Hematopoietic multipotent progenitor cell treated with erythropoietin and hydrocortisone succinate and interleukin-3 and kit ligand, for 6 days (in vitro differentiated cells): ENCODE measurements around the gene ARFGEF2.
"Not testable (repeated sequence)": the region's sequence is repeated elsewhere in the genome, so short reads cannot be mapped to it uniquely, and the experiment has no call there.

ENCODE experiments used
- DNase-seq: peaks from one replicate; pipeline ENCODE4 v3.0.0-alpha.2; 2015

ARFGEF2 gene

DNA sequence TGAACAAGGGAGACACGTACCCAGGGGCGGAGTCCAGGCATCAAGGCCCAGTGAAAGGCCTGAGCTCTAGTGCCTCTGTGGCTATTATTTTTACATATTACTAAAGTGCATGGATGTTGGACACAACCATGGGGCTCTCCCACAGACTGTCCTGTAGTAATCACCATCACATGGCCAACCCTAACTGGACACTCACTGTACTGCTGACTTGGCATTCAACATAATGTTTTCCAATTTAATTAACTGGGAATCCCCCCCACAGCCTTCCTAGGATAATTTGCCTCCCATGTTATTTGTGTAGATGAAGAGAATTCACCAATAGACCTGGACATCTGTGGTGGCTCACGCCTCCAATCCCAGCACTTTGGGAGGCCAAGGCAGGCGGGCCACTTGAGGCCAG, 34.5 kb downstream of the ARFGEF2 start:
- DNase-seq, result no peak

DNA sequence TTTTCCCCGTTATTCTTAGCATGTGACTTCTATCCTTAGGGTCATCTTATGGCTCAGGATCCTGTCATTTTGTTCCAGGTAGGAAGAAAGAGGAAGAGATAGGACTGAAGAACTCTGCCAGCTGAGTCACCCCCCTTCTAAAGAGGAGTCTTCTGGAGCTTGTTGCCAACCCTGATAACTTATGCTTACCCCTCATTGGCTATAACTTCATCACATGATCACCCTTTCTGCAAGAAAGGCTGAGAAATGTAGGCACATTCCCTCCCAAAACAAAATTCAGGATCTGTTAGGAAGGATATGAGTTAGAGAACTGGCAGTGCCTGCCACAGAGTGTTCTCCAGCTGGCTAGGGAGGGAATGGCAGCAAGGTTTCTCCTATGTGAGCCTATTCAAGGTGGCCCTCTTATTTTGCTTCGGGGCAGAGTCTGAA, 35.6 kb downstream of the ARFGEF2 start:
- peak; percentile 27 for DNase-seq

DNA sequence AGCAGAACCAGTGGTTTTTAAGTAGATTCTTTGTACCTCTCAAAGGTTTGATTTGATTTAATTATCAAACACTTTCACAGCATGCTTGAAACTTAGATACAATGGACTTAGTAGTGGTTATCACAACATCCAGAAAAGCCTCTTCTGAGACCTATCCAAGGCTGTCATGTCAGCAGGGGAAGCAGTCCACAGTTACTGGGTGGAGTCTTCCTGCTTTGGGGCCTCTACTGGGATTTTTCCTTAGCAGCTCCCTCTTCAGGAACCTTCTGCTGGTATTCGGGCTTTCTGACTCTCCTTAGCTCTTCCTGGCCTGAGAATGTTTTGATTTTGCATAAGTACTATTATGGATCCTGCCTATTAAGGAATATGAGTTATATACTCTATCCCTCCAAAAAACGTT, 36.0 kb downstream of the ARFGEF2 start:
- peak; percentile 19 for DNase-seq

DNA sequence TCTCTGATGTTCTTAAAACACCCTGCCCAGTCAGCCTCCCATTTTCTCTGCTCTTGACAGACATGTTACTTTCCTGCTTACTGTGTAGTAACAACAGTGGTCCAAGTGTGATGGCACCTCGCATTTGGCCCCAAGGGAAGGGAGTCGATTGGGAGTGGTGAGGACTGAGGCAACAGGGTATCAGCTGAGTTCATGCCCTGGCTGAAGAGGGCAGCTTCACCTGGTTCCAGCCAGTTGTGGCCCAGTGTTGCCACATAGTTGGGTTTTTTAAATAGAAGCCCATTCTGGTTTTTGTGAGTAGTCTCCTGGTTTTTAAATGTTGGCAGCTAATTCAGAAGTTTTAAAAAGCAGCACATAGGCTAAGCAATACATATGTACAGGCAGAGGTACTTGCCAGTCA, 37.2 kb downstream of the ARFGEF2 start:
- no peak for DNase-seq

DNA sequence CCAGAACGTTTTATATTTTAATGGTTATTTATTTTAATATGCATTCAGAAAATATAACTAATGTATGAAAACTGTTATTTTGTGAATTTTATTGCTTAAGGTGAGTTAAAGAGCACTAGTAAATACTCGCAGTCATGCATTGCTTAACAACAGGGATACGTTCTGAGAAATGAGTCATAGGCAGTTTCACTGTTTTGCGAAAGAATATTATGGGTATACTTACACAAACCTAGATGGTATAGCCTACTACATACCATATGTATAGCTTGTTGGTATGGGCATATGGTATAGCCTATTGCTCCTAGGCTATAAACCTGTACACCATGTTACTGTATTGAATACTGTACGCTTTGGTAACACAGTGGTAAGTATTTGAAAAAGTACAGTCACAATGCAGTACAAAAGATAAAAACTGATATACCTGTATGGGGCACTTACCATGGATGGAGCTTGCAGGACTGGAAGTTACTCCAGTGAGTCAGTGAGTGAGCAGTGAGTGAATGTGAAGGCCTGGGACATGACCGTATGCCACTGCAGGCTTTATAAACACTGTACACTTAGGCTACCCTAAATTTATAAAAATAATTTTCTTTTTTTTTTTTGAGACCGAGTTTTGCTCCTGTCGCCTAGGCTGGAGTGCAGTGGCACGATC, 38.5 kb downstream of the ARFGEF2 start:
- DNase-seq, result no peak

DNA sequence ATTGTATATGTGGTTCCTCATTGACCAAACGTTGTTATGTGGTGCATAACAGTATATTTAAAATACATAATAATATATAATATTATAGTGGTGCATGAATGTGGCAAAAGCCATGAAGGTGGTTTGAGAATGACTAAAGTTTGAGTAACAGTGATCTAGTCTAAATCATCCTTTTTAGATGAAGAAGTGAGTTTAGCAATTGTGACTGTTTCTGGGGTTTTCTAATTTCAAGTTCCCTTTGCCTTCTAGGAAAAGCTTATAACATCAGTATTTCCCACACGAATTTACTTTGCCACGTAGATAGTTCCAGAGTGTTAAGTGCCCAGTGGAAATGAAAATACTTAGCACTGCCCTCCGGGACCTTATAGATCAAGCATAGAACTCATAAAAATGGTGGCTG, 40.9 kb downstream of the ARFGEF2 start:
- no peak for DNase-seq

DNA sequence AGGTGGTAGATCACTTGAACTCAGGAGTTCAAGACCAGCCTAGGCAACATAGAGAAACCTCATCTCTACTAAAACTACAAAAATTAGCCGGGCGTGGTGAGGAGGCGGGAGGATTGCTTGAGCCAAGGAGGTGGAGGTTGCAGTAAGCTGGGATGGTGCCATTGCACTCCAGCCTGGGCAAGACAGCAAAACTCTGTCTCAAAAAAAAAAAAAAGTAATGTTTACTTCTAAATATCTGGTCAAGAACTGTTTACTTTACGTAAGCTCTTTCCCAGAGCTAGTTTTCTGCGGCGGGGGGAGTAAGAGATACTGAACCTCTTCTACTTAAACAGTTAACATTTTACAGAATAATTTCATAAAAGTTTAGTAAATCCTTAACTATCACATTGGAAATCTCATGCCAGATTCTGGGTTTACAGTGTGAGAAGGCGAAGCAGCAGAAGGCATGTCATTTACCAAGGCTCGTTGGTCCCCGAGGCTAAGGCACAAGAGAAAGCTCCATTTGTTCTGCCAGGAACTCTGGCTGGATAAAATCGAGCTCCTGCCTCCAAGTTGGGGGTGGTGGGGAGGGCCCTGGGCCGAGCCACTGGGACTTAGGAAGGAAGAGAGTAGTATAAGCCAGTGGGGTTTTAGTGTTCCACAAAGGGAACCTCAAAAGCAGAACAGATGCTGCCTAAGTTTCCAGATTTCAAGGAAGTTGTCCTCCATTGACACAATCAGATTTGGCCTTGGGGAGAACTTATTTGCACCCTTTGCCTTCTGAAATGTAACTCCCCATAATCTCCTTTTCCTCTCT, 41.7 kb downstream of the ARFGEF2 start:
- no peak for DNase-seq

DNA sequence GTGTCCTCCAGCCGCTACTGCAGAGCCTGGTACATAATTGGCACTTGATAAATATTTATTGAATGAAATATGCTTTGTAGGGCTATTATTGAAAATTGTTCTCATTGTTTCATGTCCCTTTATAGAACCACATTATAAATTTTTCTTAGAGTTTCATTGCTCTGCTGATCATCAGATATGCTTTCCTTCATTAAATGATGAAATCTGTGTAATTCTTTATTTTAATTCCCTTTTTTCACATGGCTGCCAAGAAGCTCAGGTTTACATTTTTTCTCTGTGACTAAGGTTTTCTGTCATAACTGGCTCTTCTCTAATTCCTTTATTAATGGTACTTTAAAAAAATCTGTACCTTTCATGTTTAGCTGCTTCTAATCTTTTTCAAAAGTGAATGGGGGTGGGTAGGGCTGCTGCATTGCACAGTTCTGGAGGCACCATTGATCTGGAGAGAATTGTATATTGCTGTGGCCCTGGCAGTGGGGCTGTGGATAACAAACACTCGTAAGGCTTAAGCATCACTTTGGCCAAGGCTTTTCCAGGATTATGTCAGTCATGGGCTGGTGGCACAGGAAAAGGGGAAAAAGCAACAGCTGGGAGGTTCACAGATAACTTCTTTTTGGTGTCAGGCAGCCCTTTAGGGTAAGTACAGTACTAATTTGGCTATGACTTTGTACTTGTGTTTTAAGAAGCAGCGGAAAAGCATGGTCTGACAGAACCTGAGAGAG, 43.8 kb downstream of the ARFGEF2 start:
- DNase-seq, result no peak

DNA sequence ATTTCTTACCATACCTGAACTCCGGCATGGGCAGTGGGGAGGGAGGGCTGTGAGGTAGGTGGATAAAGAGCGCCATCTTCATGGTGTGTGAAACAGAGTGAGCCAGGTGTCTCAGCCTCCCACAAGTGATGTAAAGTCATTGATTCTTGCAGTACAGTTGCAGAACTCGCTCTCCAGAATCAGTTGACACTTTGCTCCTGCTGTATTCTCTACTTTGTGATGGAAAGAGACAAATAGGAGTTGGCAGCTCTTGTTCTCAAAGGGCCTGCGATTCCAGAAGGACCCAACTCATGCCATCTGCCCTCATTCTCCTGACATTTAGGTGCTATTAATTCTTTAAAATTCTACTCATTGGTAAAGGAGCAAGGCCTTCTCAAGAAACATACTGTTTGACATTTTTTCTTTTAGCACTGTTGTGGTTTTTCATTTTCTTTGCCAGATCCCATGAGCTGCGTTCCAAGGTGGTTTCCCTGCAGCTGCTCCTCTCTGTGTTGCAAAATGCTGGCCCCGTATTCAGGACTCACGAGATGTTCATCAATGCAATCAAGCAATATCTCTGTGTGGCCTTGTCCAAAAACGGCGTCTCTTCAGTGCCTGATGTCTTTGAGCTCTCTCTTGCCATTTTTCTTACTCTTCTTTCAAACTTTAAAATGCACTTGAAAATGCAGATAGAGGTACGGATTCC, 49.3 kb downstream of the ARFGEF2 start:
- no peak for DNase-seq

DNA sequence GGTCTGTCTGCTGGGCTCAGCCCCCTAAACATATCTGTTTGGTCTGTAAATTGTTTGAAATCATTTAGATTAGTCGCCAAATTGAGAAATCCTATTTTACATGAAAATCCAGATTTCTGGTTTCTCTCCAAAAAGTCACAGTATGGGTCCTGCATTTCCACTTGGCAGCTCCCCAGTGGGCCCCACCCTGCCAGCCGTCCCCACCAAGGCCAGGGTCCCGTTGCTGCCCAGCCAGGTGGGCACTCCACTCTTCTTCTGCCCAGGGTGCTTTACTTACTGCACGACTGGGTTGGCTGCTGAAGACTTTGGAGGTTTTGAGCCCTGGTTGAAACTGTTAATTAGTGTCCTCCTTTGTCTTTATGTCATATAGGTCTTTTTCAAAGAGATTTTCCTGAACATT, 50.4 kb downstream of the ARFGEF2 start:
- DNase-seq, result no peak

DNA sequence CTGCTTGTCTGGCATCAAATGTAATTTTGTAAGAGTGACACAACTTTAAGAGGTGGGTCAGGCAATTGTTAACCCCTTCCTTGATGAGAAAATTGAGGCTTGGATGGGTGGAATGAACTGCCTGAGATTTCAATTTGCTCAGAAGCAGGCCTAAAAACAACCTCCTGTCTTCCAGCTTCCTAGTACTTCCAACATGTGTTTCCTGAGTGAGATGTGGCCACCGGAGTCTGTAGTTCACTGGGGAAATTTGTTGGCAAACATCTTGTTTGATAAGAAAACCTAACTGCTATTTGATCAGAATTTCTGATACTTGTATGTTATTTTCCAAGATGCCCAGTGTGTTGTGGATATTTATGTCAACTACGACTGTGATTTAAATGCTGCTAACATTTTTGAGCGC, 51.3 kb downstream of the ARFGEF2 start:
- DNase-seq, result no peak

DNA sequence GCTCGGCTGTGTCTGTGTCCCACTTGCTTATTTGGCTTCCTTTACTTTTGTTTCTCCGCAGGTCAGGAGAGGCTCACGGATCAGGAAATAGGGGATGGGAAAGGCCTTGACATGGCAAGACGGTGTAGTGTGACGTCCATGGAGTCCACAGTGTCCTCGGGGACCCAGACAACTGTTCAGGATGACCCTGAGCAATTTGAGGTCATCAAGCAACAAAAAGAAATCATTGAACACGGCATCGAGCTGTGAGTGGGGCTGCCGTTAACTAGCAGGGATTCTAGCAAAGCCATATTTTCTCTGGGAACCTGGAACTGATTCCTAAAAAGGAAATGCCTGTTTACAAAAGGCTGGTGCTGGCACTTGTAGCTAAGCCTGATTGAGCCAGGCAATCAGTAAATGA, 54.4 kb downstream of the ARFGEF2 start:
- DNase-seq, result no peak

DNA sequence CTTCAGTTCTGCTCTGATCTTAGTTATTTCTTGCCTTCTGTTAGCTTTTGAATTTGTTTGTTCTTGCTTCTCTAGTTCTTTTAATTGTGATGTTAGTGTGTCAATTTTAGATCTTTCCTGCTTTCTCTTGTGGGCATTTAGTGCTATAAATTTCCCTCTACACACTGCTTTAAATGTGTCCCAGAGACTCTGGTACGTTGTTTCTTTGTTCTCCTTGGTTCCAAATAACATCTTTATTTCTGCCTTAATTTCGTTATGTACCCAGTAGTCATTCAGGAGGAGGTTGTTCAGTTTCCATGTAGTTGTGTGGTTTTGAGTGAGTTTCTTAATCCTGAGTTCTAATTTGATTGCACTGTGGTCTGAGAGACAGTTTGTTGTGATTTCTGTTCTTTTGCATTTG, 58.5 kb downstream of the ARFGEF2 start:
- DNase-seq, result not testable (repeated sequence)

DNA sequence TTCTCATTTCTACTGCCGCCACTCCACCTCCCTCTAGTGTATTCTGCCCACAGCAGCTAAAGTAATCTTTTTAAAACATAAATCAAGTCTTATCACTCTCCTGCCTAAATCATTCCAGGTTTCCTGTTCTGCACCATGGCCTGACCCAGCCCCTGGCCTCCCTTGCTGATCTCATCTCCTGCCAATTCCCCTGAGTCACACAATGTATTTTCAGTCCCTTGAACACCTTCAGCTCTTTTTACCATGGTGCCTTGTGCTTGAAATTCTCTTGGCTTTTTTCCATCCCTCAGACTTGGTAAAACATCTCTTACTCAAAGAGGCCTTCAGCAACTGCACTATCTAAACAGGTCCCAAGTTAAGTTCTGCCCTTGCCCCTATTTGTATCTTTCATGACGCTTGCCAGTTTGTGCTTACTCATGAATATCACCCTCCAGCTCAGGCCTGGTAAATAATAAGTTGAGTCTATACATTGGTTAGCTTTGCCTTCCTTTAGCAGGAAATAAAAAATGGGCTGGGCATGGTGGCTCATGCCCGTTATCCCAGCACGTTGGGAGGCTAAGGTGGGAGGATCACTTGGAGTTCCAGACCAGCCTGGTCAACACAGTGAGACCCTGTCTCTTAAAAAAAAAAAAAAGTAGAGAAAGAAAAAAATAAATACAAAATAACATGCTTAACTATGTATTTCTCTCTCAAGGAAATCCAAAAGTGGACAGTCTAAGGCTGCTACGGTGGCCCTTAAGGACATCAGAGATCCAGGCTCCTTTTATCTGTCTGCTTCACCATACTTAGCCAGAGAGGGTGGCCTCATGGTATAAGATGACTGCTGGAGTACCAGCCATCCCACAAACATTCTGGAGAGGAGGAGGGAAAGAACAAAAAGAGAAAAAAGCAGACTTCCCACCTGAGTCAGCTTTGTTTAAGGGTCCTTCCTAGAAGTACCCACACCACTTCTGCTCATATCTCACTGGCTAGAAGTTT, 62.2 kb downstream of the ARFGEF2 start:
- DNase-seq, result no peak

DNA sequence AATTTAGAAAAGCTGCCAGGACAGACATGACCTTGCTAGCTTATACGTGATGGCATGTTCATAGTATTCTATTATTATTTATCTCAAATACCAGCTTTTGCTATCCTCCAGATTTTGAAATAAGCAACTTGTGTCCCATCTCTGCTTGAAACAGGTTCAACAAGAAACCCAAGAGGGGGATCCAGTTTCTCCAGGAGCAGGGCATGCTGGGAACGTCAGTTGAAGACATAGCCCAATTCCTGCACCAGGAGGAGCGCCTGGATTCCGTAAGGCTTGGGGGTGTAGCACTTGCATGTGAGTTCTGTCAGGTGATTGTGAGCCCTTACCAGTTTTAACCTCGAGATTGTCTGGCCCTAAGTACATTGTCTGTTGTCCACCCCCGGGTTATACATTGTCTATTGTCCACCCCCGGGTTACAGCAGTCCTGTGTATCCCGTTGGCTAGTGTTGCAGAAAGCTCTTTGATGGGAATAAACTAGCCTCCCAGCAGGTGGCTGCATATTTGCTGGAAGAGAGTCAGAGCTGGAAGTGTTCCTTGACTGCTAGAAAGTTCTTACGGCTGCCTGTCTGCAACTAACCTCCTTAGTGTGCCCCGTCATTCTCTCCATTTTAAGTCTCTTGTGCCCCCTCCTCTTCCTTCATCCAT, 63.2 kb downstream of the ARFGEF2 start:
- DNase-seq, result no peak

DNA sequence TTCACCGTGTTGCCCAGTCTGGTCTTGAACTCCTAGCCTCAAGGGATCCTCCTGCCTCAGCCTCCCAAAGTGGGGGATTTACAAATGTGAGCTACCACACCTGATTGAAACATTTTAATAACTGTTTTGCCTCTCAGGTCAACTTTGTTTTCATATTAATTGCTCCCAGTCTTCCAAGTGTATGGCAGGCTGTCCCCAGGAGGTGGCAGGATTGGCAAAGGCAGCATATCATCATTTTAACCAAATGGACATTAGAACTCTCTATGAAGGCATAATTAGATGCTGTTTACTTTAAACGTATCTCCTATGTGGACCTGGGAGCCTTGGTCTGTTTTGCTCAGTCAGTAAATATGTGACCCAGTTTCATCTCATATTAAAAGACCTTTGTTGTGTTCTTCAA, 65.4 kb downstream of the ARFGEF2 start:
- DNase-seq, result peak; percentile 28

DNA sequence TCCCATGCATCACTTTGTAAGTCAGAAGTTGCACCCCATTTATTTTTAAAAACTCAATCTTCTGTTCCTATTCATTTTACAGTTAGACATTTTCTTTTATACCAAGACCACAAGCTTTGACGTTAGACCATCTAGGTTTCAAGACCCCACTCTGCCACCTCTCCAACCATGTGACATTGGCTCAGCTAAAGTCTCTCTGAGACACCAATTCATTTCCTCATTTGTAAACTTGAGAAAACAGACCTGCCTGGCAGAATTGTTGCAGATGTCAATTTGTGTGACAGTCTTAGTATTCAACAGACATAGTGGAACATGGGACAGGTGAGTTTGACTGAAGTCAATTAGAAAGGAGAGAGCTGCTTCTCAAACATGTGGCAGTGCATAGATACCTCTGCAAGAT, 69.0 kb downstream of the ARFGEF2 start:
- DNase-seq, result peak; percentile 21

DNA sequence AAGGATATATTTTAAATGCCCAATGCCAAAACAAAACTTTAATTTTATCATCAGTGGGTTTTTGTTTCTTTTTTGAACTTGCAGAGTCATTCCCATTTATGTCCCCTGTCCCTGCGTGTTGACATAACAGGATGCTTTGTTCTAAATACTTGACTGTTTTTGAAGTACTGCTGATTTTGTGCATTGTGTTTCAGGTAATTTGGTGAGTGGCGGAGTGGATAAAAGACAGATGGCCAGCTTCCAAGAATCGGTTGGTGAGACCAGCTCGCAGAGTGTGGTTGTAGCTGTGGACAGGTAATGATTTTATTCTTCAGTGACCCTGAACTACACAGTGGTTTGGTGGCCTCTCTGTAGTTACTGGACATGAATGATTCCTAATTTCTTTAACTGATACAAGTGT, 74.1 kb downstream of the ARFGEF2 start:
- no peak for DNase-seq

DNA sequence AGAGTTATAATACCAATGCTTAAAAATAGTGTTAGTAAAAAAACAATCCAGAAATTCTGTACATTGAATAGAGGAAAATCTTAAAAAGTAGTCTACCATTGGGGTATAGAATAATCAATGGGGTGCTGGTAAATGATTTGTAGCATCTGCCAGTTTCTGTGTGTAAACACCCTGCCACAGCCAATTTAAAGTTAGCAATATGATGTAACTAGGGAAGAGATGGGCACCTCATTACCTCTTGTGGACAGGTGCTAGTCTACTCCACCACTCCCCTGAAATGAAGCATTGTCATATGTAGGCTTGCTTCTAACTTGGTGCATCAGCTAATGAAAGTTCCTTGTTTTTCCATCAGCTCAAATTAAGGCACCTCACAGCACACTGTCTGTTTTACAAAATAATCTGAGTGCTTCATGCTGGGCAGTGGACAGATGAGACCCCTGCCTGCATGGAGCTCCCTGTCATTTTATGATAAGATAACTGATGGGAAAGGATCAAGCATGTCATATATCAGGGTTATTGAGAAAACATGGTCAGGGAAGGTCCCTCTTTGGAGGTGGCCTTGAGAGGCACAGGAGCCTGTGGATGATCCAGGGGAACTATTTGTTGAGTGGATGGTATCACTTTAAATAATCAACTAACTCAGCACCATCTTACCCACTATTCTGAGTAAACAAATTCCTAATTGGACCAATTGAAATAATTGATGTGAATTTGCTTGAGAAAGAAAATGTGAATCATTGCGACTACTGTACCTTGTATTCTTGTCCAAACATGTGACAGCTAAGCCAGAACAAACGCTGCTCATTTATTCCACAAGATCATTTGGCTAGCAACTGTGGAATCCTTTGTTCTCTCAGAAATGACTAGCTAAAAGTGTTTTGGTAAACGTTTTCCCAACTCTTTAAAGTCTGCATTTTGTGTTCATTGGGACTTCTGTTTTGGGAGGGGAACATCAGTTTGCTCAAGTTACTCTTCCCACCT, 78.7 kb downstream of the ARFGEF2 start:
- DNase-seq, result no peak

DNA sequence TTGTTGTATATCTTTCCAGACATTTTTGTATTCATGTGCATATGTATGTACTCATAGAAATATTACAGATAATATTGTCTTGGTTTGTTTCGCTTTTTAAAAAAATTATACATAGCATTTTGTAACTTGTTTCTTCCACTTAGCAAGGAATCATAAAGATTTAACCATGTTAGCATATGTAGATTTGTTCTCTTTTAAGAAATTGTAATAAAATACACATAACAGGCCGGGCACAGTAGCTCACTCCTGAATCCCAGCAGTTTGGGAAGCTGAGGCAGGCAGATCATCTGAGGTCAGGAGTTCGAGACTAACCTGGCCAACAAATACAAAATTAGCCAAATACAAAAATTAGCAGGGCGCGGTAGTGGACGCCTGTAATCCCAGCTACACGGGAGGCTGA, 80.2 kb downstream of the ARFGEF2 start:
- no peak for DNase-seq
